Stimulated activated CD4-positive, alpha-beta T cell treated with anti-CD3 and anti-CD28 coated beads, Interleukin-15, amount 100 ng/mL, for 1 hour (primary cell): ENCODE data around the gene GOLGA6L10.
"Not testable (repeated sequence)": the region's sequence is repeated elsewhere in the genome, so short reads cannot be mapped to it uniquely, and the experiment has no call there.

Experiments used
- DNase-seq, 2 donors: peaks; one replicate each; pipeline ENCODE4 v3.0.0-alpha.2; 2020; ENCODE audit warnings: low read depth in 1 of 2, low spot score in 1 of 2

GOLGA6L10 gene

GRCh38 chr15:82349375-82349774 lies at the start of gene GOLGA6L10:
Gene GOLGA6L10, minus strand, starts transcription at chr15:82349475. Its CDS starts 100 bp downstream, at chr15:82349375.
- not testable (repeated sequence) for DNase-seq

- DNase-seq: no peak
Measured at GRCh38 chr15:82398785-82399184, 49.5 kb upstream of the GOLGA6L10 start.

- no peak for DNase-seq
Measured at GRCh38 chr15:82397817-82398216, 48.5 kb upstream of the GOLGA6L10 start.

- not testable (repeated sequence) for DNase-seq
Measured at GRCh38 chr15:82395788-82396187, 46.5 kb upstream of the GOLGA6L10 start.

GRCh38 chr15:82393671-82394070 lies 44.4 kb upstream of the GOLGA6L10 start:
- DNase-seq: no peak

- not testable (repeated sequence) for DNase-seq
Measured at GRCh38 chr15:82392077-82392476, 42.8 kb upstream of the GOLGA6L10 start.

- not testable (repeated sequence) for DNase-seq
Measured at GRCh38 chr15:82390152-82390551, 40.9 kb upstream of the GOLGA6L10 start.

GRCh38 chr15:82387209-82387608 lies 37.9 kb upstream of the GOLGA6L10 start:
- not testable (repeated sequence) for DNase-seq

GRCh38 chr15:82381330-82381955 lies 32.2 kb upstream of the GOLGA6L10 start:
- DNase-seq: not testable (repeated sequence)

GRCh38 chr15:82379552-82379951 lies 30.3 kb upstream of the GOLGA6L10 start:
- DNase-seq: not testable (repeated sequence)

- not testable (repeated sequence) for DNase-seq
Measured at GRCh38 chr15:82373661-82374060, 24.4 kb upstream of the GOLGA6L10 start.

GRCh38 chr15:82371656-82372055 lies 22.4 kb upstream of the GOLGA6L10 start:
- DNase-seq: no peak

GRCh38 chr15:82367790-82368189 lies 18.5 kb upstream of the GOLGA6L10 start:
- not testable (repeated sequence) for DNase-seq

GRCh38 chr15:82365692-82366323 lies 16.5 kb upstream of the GOLGA6L10 start:
- DNase-seq: peak in 1 of 2 donors; percentile 17

- DNase-seq: not testable (repeated sequence)
Measured at GRCh38 chr15:82364548-82364947, 15.3 kb upstream of the GOLGA6L10 start.

GRCh38 chr15:82362790-82363189 lies 13.5 kb upstream of the GOLGA6L10 start:
- DNase-seq: not testable (repeated sequence)

GRCh38 chr15:82360618-82361017 lies 11.3 kb upstream of the GOLGA6L10 start:
- DNase-seq: not testable (repeated sequence)

GRCh38 chr15:82355055-82355454 lies 5.8 kb upstream of the GOLGA6L10 start:
- DNase-seq: not testable (repeated sequence)

GRCh38 chr15:82354546-82354945 lies 5.3 kb upstream of the GOLGA6L10 start:
- DNase-seq: not testable (repeated sequence)

GRCh38 chr15:82347645-82348044 lies 1.6 kb downstream of the GOLGA6L10 start:
- DNase-seq: not testable (repeated sequence)

GRCh38 chr15:82345176-82345575 lies 4.1 kb downstream of the GOLGA6L10 start:
- not testable (repeated sequence) for DNase-seq

GRCh38 chr15:82344421-82344820 lies 4.9 kb downstream of the GOLGA6L10 start:
- DNase-seq: not testable (repeated sequence)
